Measurements from ENCODE around the gene SETX.

- TF ChIP-seq FOXK2 (IDR thresholded peaks at IDR 0.05) = no peak
- TF ChIP-seq ELF4 (IDR thresholded peaks at IDR 0.05) = no peak
- no peak for TF ChIP-seq SUZ12 (IDR thresholded peaks at IDR 0.05)
Measured at GRCh38 chr9:132224645-132225044, 130.1 kb downstream of the SETX start.
